Fibroblast of skin of left biceps (primary cell): Measurements from ENCODE around the gene COX7A2L.
"Not testable (repeated sequence)": the region's sequence is repeated elsewhere in the genome, so short reads cannot be mapped to it uniquely, and the experiment has no call there.

Experiments
- DNase-seq, 2 experiments: peaks; one replicate each; pipeline ENCODE4 v3.0.0-alpha.2; 2013; ENCODE audit warnings: low read depth in 2 of 2

Gene COX7A2L

DNA sequence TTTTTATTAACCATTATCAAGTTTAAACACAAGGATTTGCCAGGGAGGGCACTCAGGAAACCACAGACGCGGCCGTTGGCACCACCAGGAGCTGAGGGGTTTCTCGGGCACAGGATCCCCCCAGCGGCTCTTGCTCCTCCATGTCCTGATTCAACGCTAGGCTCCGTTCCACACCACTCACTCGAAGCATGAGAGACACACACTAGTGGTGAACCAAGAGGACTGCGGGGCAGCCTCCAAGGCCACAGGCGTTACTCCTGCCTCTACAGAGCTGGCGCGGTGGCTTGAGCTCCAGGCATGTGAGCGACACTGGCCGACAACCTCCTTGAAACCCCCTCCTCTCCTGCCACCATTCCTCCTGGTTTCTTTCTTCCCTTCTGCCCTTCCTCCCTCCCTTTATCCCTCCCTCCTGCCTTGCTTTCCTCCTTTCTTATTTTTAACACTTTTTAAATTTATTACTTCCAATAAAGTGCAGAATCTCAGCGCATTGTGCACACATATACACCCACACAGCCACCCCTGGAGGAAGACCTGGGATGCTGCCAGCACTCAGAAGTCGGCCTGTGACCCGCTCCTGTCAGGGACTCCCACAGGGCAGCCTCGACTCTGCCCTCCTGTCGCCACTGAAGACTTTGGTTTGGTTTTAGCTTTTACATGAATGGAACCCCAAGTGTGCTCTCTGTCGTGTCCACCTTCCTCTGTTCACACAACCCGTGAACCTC, 21.7 kb downstream of the COX7A2L start:
- no peak for DNase-seq

DNA sequence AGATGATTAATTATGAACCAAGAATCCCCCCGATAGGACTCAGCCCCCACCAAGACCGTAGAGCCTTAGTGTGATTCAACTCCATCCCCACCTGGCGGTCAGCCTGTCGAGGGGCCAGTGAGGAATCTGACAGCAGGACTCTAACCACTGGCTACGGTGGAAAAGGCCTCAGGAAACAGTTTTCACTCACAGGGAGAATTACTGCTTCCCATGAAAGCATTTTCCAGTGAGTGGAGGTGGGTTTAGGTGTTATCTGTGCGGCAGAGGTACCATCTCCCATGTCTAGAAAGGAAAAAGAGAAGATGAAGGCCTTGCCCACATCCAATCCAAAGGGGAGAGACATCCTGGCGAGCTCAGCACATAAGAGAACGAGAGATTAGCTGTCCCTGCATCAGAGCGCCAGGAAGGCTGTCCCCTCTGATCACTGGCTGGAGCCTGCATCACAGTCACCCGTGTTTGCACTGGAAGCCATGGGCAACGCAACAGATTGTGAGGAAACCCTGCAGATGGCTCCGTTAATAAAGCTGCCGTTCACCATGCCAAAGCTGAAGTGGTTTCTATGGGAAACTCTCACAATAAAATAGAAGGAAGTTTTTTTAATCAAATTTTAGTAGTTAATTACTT, 22.3 kb downstream of the COX7A2L start:
- DNase-seq: no peak

DNA sequence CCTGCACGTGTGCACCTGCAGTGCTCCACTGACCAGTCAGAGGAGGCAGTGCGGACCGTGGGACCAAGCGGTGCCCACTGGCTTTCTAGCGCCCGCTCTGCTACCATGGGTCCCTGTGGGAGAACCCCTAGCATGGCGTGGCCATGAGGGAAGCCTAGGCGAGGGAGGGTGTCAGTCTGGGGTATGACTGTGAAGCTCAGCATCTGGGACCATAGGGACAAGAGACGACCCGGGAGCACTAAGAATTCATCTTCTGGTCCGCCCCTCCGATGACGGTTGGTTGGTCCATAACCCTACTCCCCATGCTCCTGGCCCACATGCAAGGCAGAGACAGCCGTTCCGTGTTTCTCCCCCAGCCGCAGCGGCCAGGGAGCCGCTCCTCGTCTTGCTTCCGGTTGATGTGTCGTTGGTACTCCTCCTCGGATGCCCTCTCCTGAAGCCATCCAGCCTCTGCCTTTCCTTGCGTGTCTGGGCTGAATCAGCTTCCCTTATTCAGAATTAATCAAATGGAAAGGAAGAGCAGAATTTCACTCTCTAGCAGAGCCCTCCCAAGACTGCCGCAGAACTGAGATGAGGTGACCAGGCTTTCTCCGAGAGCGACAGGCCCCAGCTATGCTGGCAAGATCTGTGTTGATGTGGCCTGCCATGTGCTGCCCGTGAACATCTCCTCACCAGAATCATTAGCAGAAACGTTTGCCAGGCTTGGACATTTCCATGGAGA, 23.0 kb downstream of the COX7A2L start:
- no peak for DNase-seq

DNA sequence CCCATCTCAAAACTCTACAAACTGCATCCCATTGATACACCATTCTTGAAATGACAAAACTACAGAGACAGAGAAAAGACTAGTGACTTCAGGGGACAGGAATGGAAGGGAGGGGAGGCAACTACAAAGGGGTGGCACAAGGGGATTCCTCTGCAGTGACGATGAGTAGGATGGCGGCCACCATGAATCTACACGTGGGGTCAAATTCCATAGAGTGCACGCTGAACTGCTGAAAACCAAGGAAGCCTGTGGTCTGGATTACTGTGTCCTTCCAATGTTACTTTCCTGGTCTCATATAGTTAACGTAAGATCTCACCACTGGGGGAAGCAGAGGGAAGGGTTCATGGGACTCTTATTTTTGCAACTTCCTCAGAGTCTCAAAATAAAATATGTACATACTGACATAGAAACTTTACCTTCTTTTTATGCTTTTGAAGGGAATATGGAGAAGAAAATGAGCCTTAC, 23.6 kb downstream of the COX7A2L start:
- DNase-seq: no peak

DNA sequence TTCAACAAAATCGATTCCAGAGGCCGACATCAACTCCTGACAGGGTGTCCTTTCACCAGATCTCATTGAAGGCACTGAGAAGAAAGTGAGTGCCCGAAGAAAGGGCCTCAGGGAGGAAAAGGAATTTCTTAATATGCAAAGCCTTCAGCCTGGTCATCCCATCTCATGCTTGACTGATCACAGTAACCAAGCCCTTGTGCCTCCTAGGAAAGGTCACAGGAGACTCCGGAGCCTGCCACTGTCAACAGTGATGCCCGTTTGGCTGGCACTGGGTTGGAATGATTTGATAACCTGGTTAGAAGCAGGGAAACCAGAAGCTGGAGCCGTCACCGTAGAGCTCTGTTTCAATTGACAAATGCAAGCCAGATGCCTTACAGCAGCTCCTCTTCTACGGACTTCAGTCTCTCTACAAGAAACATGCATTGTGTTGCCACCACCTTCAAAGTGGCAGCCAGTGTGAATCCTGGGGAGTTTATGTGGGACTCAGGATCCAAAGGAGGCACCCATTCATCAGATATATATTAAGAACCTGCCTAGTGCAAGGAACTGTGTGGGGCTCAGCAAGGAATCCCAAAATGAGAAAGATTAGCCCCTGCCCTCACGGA, 24.6 kb downstream of the COX7A2L start:
- DNase-seq: no peak

DNA sequence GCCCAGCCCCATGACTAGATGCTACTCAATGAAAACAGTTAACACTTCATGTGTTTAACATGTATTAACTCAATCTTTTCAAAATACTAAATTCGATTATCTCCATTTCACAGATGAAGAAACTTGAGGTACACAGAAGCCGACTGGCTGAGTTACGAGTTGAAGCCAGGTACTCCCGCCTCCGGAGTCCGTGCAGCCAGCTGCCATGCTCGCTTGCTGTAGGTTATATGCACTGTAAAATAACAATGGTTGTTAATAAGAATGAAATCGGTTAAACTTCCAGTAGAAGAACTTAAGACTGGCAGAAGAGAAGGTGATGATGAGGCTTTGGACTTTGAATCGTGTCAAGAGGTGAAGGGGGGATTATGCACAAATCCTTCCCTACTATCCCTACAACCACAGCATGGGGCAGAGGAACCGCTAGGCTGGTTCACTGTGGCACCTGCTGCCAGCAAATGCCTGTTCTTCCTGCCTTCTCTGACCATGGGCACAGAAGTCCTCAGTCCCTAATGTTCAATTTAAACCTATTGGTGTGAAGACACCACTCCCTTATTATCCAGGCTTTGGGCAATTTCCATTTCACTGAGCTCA, 25.4 kb downstream of the COX7A2L start:
- no peak for DNase-seq

DNA sequence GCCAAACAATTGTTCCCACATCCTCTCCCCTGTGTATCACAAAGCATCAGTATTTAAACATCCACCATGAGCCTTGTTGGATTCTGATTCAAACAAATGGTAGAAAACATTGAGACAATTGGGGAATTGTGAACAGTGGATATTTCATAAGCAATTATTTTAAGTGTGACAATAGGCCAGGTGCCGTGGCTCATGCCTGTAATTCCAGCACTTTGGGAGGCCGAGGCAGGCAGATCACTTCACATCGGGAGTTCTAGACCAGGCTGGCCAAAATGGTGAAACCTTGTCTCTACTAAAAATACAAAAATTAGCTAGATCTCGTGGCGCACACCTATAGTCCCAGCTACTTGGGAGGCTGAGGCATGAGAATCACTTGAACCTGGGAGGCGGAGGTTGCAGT, 26.2 kb downstream of the COX7A2L start:
- DNase-seq: not testable (repeated sequence)

DNA sequence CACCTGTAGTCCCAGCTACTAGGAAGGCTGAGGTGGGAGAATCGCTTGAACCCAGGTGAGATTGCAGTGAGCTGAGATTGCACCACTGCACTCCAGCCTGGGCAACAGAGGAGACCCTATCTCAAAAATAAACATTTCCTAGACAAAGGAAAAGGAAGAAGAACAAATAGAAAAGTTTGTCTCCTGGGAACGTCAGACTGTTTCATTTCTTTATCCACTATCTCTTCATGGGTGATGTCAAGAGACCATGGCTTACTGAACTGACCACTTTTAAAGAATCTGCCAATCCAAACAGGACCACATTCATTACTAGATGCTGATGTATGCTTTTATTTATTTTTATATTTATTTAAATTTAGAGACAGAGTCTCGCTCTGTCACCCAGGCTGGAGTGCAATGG, 26.8 kb downstream of the COX7A2L start:
- DNase-seq: no peak

DNA sequence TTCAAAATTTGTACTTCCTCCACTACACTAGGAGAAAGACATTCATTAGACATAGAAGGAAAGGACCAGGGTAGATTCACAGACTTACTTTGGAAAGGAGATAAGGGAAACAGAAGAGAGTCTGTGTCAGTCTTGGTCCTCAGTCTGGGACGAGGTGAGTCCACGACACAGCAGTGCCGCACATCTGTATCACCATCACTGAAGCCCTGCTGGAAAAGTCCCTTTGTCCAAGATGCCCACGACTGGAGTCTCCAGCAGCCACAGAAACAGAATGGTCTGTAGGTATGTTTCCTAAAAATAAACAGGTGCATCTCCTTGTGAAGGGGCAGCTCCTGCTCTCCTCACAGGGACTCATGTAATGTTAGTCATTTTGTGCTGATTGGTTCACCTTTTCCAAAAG, 27.4 kb downstream of the COX7A2L start:
- DNase-seq: no peak

DNA sequence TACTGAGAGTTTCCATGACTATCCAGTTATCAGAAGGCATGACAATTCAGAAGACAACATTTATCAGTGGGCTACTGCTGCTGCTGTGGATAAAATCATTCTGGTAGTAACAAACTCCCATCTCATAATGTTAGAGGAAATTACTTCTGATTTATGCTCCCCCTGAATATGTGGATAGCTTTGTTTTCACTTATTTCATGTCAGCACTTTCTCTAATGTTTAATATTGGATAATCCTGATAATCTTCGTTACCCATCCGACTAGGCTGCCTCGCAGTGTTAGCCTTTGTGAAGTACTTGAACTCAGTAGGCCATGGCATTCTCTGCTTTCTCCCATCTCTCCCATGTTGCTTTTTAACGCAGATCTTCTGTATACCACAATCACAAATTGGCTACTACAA, 28.4 kb downstream of the COX7A2L start:
- DNase-seq: no peak

DNA sequence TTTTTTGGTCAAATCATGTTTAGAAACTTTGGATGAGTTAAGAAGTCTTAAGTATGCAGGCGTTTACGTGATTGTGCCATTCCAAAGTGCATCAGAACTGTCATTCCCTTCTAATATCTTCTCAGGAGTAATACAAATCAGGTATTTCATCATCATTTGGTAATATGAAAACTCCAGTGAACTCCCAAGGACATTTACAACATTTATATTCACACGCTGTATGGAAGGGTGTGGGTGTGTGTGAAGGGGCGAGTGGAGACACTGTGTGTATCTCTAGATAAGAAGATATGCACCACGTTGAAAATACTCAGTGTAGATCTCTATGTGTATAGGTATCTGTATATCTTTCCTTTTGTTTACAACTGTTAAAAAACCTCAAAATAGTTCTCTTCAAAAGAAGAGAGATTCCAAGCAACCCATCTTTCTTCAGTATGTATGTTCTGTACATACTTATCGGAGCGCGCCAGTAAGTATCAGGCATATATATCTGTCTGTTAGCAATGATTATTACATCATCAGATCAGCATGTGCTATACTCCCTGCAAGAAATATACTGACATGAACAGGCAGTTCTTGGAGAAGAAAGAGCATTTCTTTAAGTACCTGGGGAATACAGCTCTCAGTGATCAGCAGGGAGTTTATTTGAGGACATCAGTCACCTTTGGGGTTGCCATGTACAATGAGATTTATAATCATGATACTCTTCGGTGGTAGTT, 29.3 kb downstream of the COX7A2L start:
- no peak for DNase-seq

DNA sequence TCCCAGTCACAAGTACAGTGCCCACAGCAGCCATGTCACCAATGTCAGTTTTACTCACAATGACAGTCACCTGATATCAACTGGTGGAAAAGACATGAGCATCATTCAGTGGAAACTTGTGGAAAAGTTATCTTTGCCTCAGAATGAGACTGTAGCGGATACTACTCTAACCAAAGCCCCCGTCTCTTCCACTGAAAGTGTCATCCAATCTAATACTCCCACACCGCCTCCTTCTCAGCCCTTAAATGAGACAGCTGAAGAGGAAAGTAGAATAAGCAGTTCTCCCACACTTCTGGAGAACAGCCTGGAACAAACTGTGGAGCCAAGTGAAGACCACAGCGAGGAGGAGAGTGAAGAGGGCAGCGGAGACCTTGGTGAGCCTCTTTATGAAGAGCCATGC, 31.3 kb downstream of the COX7A2L start:
- no peak for DNase-seq

DNA sequence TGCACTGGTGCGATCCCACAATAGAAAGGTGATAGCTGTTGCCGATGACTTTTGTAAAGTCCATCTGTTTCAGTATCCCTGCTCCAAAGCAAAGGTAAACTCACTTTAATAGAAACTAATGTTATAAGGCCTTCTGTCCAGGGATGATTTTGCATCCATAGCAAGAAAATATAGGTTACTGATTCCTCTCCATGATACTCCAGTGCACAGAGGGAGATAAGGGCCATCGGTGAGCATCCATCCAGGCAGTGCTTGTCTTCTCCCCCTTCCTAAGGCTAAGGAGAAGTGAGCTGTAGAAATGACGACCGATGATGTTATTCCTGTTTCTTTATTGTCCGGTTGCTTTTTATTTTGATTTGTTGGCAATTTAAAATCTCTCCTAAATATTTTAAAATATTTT, 32.1 kb downstream of the COX7A2L start:
- DNase-seq: no peak

DNA sequence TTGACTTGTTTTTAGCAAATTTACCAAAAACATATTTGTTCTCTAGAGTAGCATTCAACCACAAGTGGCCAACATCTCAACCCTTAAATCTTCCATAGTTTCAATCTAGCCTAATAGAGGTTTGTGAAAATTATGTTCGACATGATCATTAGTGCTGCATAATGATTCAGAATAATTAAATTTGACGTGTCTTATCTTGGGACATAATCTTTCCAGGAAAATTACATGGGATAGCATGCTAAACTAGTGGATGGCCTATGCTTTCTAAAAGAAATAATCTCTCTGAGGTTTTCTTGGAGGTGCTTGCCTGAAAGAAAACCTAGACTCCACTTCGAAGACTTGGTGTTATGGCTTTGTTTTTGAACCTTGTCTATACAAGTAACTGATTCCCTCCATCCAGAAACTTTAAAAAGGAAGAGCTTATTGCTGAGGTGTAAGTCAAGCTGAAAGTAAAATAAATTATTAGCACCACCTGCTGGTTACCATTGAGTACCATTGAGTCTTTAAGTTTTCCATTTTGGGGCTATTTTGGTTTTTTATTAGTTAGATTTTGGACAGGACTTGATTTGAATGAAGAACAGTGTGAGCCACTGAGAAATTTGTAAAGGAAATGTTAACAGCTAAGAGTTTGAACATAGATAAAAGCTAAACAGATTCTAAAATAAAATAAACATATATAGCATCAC, 32.7 kb downstream of the COX7A2L start:
- no peak for DNase-seq

DNA sequence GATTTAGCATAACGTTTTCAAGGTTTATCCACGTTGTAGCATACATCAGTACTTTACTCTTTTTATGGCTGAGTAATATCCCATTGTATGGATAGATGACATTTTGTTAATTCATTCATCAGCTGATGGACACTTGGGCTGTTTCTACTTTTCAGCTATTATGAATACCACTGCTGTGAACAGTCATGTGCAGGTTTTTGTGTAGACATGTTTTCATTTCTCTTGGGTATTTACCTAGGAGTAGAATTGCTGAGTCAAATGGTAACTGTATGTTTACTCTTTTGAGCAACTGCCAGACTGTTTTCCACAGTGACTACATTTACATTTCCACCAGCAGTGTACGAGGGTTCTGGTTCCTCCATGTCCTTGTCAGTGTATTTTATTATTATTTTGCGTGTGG, 33.9 kb downstream of the COX7A2L start:
- DNase-seq: no peak

DNA sequence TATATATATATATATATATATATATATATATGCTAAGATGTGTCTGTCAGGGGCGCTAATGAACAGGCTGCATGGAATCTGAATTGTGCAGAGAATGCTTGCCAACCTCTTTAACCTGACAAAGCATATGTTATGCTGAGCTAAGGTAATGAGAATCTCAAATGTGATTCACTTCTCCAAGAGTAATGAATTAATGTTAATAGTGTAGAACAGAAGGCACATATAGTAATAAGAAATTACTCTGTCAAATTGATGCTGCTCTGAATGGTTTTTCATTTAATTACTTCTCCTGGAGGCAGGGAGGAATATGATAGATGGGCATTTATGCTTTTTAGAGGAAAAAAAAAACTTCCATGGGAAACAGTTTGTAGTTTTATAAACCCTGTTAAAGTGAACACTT, 35.4 kb downstream of the COX7A2L start:
- no peak for DNase-seq

DNA sequence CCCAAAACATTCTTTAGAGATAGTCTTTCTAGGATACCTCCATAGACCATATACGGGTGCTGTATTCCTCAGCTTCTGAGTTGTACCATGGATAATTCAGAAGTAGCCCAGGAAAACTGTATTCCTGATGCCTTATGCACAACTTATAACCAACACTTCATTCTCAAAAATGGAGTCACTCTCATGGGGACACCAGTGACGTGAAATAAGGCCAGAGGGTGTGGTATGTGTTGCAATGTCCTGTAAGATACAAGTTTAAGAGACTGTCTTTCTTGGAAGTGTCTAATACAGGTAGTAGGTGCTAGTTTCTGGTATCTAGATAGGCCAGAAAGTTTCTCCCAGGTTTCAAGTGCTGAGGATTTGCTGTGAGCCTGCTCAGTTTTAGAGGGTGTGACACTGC, 36.1 kb downstream of the COX7A2L start:
- DNase-seq: no peak

DNA sequence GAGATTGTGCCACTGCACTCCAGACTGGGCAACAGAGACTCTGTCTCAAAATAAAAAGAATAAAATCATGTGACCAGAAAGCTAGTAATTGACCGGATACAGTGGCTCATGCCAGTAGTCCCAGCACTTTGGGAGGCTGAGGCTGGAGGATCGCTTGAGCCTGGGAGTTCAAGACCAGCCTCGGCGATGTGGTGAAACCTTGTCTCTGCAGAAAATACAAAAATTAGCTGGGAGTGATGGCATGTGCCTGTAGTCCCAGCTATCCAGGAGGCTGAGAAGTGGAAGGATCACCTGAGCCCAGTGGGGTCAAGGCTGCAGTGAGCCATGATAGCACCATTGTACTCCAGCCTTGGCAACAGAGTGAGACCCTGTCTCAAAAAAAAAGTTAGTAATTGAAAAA, 36.8 kb downstream of the COX7A2L start:
- DNase-seq: no peak

DNA sequence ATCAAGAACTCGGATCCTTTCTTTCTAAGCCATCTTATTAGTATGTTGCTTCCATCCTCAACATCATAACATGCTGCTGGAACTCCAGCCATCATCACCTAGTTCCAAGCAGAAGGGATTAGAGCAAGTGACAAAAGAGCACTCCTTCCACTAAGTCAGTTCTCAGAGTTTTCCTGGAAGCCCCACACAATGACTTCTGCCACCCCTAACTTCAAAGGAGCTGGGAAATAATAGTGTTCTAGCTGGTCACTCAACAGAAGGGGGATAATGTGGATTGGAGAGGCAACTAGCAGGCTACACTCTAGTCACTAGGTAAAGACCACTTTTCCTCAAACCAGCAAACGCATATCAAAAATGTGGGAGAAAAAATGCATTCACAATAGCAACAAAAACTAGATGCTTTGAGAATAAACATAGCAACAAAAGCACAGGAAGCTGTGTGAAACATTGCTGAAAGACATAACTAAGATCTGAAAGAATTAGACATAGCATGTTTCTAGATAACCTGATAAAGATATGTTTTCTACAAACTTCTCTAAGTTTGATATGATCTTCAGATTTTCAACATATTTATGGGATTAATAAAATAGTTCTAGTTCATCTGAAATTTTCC, 39.5 kb downstream of the COX7A2L start:
- no peak for DNase-seq

DNA sequence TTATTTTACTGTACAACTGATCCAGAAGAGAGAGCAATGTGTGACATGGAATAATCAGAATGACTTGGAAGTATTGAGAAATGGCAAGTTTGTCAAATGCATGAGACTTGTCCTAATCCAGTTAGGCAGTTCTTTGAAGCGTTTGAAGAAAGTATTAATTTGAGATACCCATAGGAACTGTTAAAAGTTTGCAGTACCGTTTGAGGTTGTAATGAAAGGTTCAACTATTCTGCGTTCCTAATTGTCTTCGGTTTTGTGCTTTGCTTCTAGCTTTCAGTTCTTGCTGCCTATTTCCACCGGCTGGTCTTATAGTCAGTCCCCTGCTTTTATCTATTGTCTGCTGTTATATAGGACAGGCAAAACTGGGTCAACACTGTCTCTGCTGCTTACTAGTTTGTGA, 41.8 kb downstream of the COX7A2L start:
- no peak for DNase-seq

DNA sequence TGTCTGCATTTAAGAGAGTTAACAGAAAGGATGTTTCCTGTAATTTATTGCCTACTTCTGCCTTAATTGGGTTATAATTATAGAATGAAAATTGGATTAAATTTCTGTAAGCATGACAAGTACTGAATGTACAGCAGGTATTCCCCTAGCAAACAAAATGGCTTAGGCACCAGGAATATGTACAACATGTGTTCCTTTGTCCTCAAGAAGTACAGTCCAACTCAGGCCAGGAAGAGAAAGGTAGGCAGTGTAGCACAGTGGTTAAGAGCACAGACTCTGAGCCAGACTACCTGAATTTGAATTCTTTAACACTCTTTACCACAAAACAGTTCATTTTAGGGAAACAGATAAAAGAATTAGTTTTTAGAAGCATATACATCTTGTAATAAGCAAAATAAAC, 43.1 kb downstream of the COX7A2L start:
- DNase-seq: no peak
